ENCODE data around the gene RALGDS. TPM values are rescaled to one million over a fixed set of nuclear protein-coding genes. Genes with fewer than 3 reads are reported as not detected.

RALGDS gene
- total and polyA plus RNA-seq, 2 donors (not counting 3 experiments of a cell fraction or from before 2014, with no cell fraction given), result 41.4 to 60.0 TPM

- dilution Hi-C loops (cut with MboI; ENCODE audit: extremely low pct_ligation_motif_present, low sequenced_read_pairs), result no loop called here
- POLR2A ChIA-PET, result no interaction called here
- CTCF ChIA-PET, result interaction anchor here (1.4 to 1.7 kb wide), 2 partner anchors 10 to 80 kb away, joined by 5 read pairs; no protein-coding TSS in a partner anchor
Measured at GRCh38 chr9:133064241-133065069, 56.6 kb downstream of the RALGDS start.

GRCh38 chr9:133063500-133064231, 57.4 kb downstream of the RALGDS start:
- no TSS peak for BruUV-seq (replicated peaks)
- DNase-seq (ENCODE audit: low read depth, low spot score) (no peak), FAIRE-seq (no peak)
- H3K36me3 ChIP-seq (ENCODE audit: control insufficient read depth in 2 of 2, extremely low read depth in 1 of 2, insufficient read depth in 2 of 2, low read length in 2 of 2), result no peaks in the 10 kb centered on the region
- H3K9me3 ChIP-seq (replicated peaks; ENCODE audit: control insufficient read depth, insufficient read depth, low read length), result no peaks in the 10 kb centered on the region
- no peaks in the 10 kb centered on the region for H3K9me1 ChIP-seq (replicated peaks; ENCODE audit: control insufficient read depth, extremely low read depth, insufficient read depth, low read length)
- H3K4me3 ChIP-seq (replicated peaks in 1 of 3; ENCODE audit: insufficient read depth in 1 of 3, low read depth in 1 of 3, low read length in 3 of 3), result no peak overlapping the region
- ChIA-PET POLR2A (no interaction called here), CTCF (interaction anchor here (0.9 to 1.7 kb wide), 3 partner anchors 11 to 83 kb away, joined by 3 to 5 read pairs (median 5); no protein-coding TSS in a partner anchor)
- no peaks in the 10 kb centered on the region for H3K27me3 ChIP-seq (ENCODE audit: control insufficient read depth in 2 of 2, insufficient read depth in 2 of 2, low read length in 2 of 2)
- TF ChIP-seq POLR2A (IDR thresholded peaks at IDR 0.05; ENCODE audit: low read depth, low read length), result no peak
- no peak for TF ChIP-seq CTCF (IDR thresholded peaks at IDR 0.05; ENCODE audit: extremely low read depth in 1 of 2, insufficient read depth in 1 of 2, low read depth in 1 of 2, low read length in 2 of 2)
- TF ChIP-seq GATA2 (IDR thresholded peaks at IDR 0.05; ENCODE audit: insufficient read depth, insufficient read length, low read depth, low read length), result no peak
- TF ChIP-seq EZH2 (IDR thresholded peaks at IDR 0.05; ENCODE audit: borderline replicate concordance, low read depth, low read length, severe bottlenecking), result no peak
- no peak for TF ChIP-seq POLR2AphosphoS5 (IDR thresholded peaks at IDR 0.05; ENCODE audit: insufficient read depth, low read depth, low read length)
- no peak for TF ChIP-seq MAX (IDR thresholded peaks at IDR 0.05; ENCODE audit: insufficient read depth, insufficient read length)
- no peak for TF ChIP-seq MYC (IDR thresholded peaks at IDR 0.05; ENCODE audit: low read depth, low read length)
- dilution Hi-C loops (cut with MboI; ENCODE audit: extremely low pct_ligation_motif_present, low sequenced_read_pairs), result no loop called here
- H3K4me2 ChIP-seq (ENCODE audit: insufficient read depth, low read length), result no peak overlapping the region
- no peaks in the 10 kb centered on the region for H3K79me2 ChIP-seq (ENCODE audit: control insufficient read depth, insufficient read depth, low read length)
- H3K9ac ChIP-seq (replicated peaks; ENCODE audit: extremely low read depth, insufficient read depth, low read length), result no peak overlapping the region
- H3K4me1 ChIP-seq (ENCODE audit: control insufficient read depth, extremely low read depth, insufficient read depth, low read length), result peaks cover 3% of the 10 kb centered on the region
- no peak overlapping the region for H3K27ac ChIP-seq (ENCODE audit: insufficient read depth, low read depth, low read length)
- H4K20me1 ChIP-seq (replicated peaks; ENCODE audit: control insufficient read depth, extremely low read depth, insufficient read depth, low read length), result no peaks in the 10 kb centered on the region
- no peak overlapping the region for H2AFZ ChIP-seq (ENCODE audit: low read depth, low read length)
- intact Hi-C loops (cut with micrococcal nuclease), result no loop called here

More at GRCh38 chr9:133064241-133065069, 56.6 kb downstream of the RALGDS start:
- FAIRE-seq (no peak), DNase-seq (ENCODE audit: low read depth, low spot score) (no peak)
- Histone ChIP-seq H3K27ac (ENCODE audit: insufficient read depth, low read depth, low read length) (no peak overlapping the region), H3K4me1 (ENCODE audit: control insufficient read depth, extremely low read depth, insufficient read depth, low read length) (peaks cover 3% of the 10 kb centered on the region), H3K9me3 (replicated peaks; ENCODE audit: control insufficient read depth, insufficient read depth, low read length) (no peaks in the 10 kb centered on the region), H3K79me2 (ENCODE audit: control insufficient read depth, insufficient read depth, low read length) (no peaks in the 10 kb centered on the region), H3K9ac (replicated peaks; ENCODE audit: extremely low read depth, insufficient read depth, low read length) (no peak overlapping the region), H3K9me1 (replicated peaks; ENCODE audit: control insufficient read depth, extremely low read depth, insufficient read depth, low read length) (no peaks in the 10 kb centered on the region), H4K20me1 (replicated peaks; ENCODE audit: control insufficient read depth, extremely low read depth, insufficient read depth, low read length) (no peaks in the 10 kb centered on the region), H3K27me3 (ENCODE audit: control insufficient read depth in 2 of 2, insufficient read depth in 2 of 2, low read length in 2 of 2) (no peaks in the 10 kb centered on the region), H3K4me2 (ENCODE audit: insufficient read depth, low read length) (no peak overlapping the region), H3K36me3 (ENCODE audit: control insufficient read depth in 2 of 2, extremely low read depth in 1 of 2, insufficient read depth in 2 of 2, low read length in 2 of 2) (no peaks in the 10 kb centered on the region), H2AFZ (ENCODE audit: low read depth, low read length) (no peak overlapping the region), H3K4me3 (replicated peaks in 1 of 3; ENCODE audit: insufficient read depth in 1 of 3, low read depth in 1 of 3, low read length in 3 of 3) (no peak overlapping the region)
- no TSS peak for BruUV-seq (replicated peaks)
- intact Hi-C loops (cut with micrococcal nuclease), result no loop called here
- no peak for TF ChIP-seq JUN (IDR thresholded peaks at IDR 0.05; ENCODE audit: borderline replicate concordance, insufficient read depth, insufficient read length, low read depth)
- TF ChIP-seq POLR2A (IDR thresholded peaks at IDR 0.05; ENCODE audit: low read depth, low read length), result no peak

Measured in endothelial cell of umbilical vein (primary cell).